22Rv1 (cell line): ENCODE data around the gene ST6GALNAC2.

Source experiments
- ZFX ChIP-seq: fragments of 450-650 bp; IDR thresholded peaks from 2 replicates; pipeline ENCODE4 v1.6.1; 2017; ENCODE audit warnings: antibody characterized with exemption, borderline replicate concordance
- TF ChIP-seq, protein P1 (sequence below): fragments of 450-650 bp; IDR thresholded peaks from 2 replicates; pipeline ENCODE4 v1.5.1; 2017; ENCODE audit warnings: mild to moderate bottlenecking

GRCh38 chr17:76535788-76536510 lies 49.7 kb downstream of the ST6GALNAC2 start:
- TF ChIP-seq, protein P1, sequence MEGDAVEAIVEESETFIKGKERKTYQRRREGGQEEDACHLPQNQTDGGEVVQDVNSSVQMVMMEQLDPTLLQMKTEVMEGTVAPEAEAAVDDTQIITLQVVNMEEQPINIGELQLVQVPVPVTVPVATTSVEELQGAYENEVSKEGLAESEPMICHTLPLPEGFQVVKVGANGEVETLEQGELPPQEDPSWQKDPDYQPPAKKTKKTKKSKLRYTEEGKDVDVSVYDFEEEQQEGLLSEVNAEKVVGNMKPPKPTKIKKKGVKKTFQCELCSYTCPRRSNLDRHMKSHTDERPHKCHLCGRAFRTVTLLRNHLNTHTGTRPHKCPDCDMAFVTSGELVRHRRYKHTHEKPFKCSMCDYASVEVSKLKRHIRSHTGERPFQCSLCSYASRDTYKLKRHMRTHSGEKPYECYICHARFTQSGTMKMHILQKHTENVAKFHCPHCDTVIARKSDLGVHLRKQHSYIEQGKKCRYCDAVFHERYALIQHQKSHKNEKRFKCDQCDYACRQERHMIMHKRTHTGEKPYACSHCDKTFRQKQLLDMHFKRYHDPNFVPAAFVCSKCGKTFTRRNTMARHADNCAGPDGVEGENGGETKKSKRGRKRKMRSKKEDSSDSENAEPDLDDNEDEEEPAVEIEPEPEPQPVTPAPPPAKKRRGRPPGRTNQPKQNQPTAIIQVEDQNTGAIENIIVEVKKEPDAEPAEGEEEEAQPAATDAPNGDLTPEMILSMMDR = no peak
- no peak for TF ChIP-seq ZFX
